Stromal cell of bone marrow (primary cell): ENCODE data around the gene PITPNM1.
"Not testable (repeated sequence)": the region's sequence is repeated elsewhere in the genome, so short reads cannot be mapped to it uniquely, and the experiment has no call there.

Source experiments
- DNase-seq: peaks from one replicate; pipeline ENCODE4 v3.0.0-alpha.2; 2012; ENCODE audit warnings: low read depth

PITPNM1 gene

DNA sequence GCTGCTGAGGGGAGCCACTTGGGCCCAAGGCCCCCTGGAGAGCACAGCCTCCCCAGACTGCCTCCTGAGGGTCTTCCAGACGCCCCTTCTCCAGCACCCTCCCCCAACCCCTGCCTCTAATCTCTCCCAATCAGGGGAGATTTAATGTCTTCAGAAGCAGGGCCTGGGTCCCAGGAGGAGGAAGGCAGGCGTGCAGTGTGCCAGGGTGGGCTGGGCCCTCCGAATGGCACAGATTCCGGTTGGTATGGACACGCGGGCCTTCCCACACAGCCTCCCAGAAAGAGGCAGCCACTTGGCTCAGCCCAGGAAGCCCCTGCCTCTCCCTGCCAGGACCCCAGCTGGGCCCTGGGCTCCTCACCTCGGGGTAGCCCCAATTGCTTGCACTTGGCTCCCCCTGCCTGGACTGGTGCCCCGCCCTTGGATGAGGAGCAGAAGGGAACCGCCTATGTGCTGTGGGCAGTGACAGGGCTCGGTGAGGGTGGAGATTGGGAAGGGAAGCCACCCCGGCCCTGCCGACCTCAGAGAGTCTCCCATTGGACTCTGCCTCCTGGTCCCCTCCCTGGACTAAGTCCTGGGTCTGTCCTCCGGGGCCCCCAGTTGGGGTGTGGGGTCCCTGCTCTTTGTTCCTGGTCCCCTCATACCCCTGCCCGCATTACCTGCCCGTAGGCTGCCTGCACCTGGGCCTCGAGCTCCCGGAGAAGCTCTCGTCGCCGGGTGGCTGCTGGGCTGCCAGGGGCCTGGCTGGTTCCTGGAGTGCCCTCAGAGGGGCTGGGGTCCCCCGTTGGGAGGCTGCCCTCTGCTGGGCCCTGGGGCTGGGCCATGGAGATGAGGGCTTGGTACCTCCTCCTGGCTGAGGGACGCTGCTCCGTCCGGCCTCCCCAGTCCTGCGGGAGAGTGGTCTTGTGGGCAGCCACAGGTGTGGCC is 18.7 kb upstream of the PITPNM1 start:
- DNase-seq, result no peak

DNA sequence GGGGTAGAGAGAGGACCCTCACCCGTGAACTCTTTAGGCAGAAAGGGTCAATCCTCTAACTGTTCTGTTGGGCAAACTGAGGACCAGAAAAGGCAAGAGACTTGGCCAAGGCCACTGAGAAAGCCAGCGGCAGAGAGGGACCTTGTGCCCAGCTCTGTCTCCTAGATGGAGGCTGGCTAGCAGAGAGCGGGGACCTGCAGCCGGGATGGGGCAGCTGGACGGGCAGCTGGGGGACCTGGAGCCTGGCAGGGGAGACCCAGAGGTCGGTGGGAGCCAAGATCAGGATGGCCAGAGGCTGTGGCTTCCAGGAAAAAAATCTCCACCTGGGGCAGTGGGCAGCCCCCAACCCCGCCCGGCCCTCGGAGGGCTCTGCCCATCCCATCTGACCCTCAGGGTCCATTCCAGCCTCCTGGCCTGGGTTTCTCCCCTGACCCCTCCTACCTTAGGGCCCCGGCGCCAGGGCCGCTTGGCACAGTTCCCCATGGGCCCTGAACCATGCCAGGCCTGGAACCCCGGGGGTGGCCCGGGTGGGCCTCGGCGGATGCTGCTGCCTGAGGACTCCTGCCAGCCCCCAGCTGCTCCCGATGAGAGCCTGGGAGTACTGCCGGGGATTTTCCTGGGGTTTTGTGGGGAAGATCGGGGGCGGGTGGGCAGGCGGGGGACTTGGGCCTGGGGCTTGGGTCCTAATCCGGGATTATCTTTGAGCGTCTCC is 17.8 kb upstream of the PITPNM1 start, which contains the start of gene CABP2:
Gene CABP2, minus strand, starts transcription at position 603 of the 712 bp plus-strand sequence. Its CDS starts 120 bp downstream, at position 483.
- DNase-seq, result no peak

DNA sequence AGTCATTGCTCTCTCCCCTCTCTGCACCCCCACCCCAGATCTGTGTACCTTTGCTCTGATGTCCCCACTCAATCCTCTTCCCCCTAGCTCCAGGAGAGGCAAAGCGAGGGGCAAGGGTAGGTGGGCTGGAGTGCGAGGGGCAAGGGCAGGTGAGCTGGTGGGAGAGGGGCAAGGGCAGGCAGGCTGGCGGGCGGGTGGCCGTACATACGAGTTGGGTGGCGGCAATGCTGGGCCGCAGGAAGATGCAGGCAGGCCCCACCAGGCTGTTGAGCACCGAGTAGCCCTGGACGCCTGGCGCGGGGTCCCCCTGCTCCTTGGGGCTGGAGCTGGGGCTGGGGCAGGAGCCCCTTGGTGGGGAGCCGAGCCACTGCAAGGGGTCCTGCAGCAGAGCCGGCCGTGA is 17.2 kb upstream of the PITPNM1 start:
- no peak for DNase-seq

DNA sequence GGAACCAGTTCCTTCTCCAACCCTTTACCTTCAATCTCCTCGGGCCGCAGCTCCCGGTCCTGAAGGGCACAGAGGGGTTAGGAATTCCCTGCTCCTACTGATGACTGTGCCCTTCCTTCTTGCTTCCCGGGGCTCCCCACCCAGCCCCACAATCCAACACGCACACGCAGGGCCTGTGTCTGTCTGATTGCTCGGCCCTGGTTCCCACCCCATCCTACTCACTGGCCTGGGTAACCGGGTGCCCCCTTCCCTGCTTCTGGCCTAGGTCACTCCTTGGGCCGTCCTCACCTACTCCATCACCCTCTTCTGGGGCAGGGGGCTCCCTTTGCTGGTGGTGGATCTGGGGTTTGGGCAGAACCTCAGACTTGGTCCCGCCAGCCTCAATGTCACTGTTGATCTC is 16.8 kb upstream of the PITPNM1 start:
- no peak for DNase-seq

DNA sequence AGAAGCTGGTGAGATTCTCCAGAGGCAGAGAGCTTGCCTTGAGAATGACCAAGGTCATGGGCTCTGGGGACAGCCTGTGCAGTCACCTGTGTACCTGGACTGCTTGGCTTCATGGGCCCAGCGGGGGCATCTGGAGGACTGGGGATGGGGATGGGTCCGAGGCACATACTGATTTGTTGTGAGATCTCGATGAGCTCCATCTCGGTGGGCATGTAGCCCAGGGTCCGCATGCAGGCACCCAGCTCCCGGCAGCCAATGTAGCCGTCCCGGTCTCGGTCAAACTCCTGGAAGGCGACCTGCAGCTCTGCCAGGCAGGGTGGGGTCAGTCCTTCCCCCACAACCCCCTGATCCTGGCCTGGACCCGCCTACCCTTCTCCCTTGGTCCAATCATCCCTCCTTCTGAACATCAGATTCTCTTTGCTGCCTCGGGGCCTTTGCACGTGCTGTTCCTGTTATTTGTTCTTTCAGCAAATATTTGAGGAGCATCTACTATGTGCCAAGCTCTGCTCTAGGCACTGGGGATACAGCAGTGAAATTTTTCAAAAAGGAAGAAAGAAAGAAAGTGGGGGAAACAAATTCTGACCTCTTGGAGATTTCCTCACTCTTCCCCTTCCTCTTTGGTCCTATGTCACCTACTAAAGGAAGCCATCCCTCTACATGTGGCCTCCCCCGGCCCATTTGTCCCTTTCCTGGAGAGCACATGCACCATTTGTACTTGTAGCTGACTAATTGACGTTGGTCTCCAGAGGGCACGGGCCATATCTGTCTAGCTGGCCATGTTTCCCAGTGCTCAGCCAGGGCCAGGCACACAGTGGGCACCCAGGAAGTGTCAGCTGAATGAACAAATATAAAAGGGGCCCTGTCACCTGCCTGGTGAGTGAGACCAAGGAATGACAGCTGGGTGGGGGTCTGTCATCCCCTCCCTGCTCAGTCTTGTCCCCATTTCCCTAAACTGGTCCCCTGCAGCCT is 16.0 kb upstream of the PITPNM1 start:
- no peak for DNase-seq

DNA sequence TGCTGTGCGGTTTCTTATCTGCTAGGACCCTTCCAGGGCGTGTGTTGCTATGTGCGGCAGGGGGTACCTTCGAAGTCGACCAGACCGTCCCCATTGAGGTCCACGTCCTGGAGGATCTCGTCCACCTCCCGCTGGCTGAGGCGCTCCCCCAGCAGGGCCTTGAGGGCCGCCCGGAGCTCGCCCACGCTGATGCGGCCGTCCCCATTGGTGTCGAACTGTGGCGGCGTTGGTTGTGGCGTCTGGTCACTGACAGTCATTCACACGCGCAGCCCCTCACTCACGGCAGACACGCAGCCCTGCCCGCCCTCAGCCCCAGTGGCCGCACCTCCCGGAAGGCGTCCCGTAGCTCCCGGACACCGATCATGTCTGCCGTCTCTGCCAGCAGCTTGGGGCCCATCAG is 14.6 kb upstream of the PITPNM1 start:
- no peak for DNase-seq

DNA sequence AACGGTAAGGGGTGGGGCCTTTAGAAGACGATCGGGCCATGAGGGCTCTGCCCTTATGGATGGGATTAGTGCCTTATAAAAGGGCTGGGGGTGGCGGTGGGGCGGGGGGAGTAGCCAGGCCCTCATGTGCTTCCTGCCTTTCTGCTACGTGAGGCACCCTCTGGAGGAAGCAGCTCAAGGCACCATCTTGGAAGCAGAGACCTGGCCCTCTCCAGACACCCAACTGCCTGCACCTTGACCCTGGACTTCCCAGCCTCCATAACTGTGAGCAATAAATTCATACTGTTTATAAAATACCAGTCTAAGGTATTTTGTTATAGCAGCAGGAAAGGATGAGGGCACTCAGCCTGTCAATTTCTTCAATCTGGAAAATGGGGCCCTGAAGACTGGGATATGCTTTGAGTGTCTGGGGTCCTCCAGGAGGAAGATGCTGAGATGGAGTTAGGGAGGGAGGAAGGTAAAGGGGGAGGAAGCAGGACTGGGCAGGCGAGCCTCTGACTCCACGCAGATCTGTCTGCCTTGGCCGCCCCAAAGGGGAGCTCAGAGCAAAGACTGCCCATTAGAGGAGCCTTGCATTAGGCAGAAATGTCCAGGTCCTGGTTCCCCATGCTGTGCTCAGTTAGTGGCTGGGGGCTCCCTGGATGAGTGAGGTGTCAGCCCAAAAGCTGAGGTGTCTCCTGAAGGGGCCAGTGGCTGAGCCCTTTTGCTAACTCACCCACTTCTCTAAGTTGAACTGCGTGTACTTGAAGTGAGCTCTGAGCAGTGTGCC is 12.8 kb upstream of the PITPNM1 start:
- no peak for DNase-seq

DNA sequence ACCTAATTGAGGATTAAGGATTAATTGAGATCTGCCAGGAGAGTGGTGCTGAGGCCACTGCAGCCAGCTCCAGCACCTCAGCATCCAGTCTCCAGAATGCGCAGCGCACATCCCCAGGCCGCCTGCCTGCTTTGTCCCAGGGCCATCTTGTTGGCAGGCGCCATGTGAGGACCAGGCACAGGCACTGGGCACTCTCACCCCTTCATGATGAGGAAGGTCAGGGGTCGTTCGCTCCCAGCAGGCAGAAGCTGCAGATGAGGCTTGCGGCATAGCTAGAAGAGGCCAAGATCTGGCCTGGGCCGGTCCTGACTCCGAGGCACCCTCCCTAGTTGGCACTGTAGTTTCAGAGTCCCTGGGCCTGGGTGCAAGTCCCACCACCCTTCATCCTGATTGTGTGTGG is 11.6 kb upstream of the PITPNM1 start:
- DNase-seq, result no peak

DNA sequence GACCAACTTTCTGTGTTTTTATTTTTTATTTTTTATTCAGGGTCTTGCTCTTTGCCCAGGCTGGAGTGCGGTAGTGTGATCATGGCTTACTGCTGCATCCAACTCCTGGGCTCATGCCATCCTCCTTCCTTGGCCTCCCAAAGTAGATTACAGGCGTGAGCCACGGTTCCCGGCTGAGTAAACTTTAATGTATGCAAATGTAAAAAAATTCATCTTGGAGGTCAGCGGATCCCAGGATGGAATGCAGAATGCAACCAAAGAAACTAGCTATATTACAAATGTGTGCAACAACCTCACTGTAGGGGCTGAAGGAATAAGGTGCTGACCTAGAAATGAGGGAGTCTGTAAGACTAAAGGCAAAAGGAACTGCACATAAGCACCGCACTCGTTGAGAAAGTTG is 9.0 kb upstream of the PITPNM1 start:
- DNase-seq, result no peak

DNA sequence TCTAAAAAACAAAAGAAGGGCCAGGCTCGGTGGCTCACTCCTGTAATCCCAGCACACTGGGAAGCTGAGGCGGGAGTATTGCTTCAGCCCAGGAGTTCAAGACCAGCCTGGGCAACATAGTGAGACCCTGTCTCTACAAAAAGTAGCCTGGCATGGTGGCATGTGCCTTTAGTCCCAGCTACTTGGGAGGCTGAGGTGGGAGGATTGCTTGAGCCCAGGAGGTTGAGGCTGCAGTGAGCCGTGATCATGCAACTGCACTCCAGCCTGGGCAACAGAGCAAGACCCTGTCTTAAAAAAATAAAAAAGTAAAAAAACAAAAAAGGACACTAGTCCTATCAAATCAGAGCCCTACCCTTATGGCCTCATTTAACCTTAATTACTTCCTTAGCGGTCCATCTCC is 6.4 kb upstream of the PITPNM1 start:
- DNase-seq, result not testable (repeated sequence)

DNA sequence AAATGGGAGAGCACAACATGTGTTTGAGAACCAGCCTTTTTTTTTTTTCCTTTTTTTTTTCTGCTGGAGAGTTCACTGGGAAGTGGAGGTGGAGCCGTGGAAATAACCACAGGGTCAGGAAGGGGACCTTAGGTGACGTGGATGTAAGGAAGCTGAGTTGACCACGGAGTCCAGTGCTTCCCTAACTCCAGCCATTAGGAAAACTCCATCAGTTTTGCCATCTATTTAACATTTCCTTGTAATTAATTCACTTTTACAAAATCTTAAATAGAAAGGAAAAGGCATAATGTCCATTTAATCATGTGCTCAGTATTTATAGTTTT is 4.8 kb upstream of the PITPNM1 start:
- no peak for DNase-seq

DNA sequence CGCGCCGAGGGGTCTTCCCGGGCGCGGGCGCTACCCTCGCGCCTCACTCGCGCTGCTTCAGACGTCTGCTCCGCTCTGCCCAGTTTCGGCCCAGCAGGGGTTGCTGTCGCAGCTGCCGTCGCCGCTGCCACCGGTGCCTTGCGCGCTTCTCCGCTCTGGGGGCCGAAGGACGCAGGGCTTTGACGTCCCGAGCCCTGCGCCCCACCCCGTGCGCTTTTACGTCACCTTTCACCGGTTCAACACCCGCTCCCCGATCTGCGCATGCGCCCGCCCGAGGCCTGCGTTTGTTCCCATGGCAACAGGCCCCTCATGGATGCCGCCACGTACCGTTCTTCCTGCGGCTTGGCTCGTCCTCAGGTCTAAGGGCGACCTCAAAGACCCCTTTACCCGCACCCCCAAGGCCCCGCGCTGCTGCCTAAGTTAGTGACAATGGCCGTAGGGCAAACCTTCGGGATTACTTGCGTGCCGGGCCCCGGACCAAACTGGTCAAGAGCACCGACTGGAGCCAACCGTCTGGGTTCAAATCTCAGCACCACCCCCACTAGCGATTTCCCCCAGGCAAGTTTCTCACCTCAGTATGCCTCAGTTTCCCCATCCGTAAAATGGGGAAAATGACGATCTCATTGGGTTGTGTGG is 3.4 kb upstream of the PITPNM1 start:
- DNase-seq, result peak; percentile 90

DNA sequence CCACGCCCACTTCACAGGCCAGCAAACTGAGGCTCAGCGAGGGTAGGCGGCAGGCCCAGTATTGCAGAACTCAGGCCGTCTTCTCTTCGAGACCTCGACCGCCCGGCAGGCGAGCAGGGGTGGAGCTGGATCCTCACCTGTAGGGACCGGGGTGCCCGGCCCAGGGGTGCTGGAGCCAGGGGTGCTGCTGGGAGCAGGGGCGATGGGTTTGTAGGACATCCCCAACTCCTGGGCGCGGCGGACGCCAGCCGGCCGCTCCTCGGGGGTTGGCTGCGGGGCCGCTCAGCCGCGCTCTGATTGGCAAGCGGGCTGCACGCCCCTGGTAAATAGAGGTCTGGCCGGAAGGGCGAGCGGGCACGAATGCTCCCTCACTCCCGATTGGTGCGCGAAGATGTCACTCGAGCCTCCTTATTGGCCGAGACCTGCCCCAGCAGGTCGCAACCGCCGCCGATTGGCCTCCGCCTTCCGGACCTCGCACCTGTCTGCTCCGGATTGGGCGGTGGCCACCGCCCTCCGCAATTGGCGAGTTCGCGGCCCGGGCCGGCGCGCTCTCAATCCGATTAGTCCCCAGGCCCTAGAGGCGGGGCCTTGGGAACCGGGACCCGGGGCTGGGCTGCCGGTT is 2.8 kb upstream of the PITPNM1 start, which contains the start of gene CDK2AP2:
Gene CDK2AP2, minus strand, starts transcription at position 299 of the 622 bp plus-strand sequence. Its CDS starts 80 bp downstream, at position 219.
- DNase-seq, result peak; percentile 98

DNA sequence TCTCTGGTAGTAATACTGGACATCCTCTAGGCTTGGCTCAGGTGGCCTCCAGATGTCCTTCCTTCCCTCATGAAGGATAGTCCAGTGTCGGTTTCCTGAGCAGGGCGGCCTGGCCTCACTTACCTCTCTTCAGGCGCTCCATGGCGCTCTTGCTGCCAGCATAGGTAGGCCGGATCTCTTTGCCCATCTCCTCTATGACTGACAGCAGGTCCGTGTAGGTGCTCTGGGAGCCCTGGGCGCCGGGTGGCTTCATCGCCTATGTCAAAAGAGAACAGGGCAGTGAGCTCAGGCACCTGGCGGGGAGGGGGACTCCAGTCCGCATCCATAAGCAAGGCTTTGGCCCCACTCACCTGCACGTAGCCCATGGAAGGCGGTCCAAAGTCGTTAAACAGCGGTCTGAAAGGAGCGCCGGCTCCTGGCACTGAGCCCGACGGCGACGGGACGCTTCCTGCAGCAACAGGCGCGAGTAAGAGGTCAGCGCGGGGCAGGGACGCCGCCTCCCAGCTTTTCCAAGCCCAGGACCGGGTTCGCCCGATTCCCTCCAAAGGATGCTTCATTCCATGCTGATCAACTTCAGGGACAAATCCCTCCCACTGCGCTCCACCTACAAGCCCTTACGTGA is 2.2 kb upstream of the PITPNM1 start:
- no peak for DNase-seq

DNA sequence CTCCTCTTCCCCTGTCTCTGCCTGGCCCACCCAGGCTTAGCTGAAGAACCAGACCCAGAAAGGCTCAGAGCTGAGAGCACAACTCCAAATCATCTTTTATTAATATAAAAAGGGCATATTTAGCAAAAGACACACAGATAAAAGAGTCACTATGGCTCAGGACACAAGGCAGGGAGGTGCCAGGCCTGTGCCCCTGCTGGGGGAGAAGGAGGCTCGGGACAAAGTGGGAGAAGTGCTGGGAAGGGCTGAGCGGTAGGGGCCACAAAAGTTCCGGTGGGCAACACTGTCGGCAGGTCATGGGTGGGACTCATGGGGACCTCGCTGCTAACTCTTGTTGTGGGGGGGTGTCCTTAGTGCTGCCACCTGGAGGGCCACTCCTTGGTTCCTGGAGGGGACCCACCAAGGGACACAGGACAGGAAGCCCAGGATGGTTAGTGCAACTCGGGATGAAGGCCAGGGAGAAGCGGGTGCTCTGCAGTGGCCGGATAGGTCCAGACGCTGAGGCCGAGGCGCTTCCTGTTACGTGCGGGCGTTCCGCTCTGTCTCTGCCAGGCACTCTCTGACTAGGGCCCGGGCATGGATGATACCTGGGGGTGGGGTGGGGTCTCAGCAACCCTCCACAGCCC is 1.4 kb upstream of the PITPNM1 start:
- no peak for DNase-seq

DNA sequence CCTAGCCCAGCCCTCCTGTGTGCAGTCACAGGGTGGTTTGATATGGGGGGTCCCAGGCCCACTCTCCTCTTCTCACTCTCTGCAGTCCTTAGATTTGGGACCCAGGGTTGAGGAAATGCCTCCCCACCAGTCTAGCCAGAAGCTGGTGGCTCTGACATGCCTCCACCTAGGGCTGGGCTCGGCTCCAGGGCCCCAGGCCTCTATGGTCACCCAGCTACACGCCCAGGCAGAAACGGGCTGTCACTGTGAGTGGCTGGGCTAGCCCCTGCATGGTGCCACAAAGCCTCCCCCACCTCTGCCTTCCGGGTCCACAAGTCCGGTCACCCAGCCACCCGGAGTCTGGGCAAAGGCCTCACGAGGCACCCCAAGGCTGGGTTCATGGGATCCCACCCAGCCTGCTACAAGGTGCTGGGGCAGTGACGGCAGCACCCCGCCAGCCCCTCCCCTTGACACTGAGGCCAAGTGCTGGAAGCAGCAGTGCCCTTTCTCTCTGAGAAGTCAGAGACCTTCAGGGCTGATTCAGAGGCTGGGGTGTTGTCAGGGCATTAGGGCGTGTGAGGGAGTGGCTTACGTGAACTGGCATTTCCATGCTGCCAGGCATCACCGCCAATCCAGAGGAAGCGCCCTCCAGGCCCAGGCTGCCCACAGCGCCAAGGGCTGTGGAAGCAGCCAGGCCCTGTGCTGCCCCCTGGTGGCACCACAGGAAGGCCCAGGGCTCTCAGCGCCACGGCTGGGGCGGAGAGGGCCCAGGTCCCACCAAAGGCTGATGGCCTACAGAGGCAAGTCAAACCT is 638 bp upstream of the PITPNM1 start:
- DNase-seq, result peak; percentile 87

DNA sequence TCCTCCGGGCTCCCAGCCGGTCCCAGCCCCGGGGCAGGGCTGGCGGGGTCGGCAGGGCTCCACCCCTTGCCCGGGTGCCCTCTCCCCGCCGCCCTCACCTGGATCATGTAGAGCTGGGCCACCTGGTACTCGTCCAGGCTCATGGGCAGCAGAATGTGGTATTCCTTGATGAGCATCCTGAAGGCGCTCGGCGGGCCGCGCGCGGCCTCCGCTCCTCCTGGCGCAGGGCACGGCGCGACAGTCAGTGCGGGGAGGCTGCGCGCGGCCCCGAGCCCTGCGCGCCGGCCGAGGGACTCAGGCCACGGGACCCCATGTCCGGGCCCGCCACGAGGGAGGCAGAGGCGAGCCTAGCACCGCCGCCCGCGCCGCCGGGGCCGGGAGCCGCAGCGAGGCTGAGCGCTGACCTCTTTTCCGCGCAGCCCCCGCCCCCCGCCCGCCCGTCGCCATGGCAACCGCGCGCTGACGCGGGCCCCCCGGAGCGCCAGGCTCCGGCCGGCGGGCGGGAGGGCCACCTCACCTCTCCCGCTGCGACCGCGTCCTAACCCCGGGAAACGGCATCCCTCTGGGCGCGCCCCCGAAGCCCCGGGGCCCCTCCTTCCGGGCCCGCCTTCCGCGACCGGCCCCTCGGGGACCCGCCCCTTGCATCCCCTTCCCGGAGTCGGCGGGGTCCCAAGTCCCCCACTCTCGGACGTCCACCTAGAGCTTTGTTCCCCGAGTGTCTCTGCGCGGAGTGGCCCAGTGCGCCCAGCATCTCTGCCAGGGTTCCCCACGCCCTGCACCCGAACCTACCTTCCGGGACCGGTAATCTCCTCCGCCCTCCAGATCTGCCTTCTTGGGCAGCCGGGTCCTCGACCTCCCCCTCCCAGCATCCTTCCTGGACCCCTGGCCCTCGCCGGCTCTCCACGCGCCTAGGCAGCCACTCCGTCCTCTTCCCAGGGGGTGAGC is 886 bp downstream of the PITPNM1 start:
- no peak for DNase-seq
